Rectal smooth muscle tissue (tissue), 1 donor: ENCODE measurements around the gene NYAP2.

ENCODE experiments used
- H3K27ac ChIP-seq: one replicate; pipeline ENCODE4 v1.7.0; 2013; ENCODE audit warnings: low read depth, low read length, inconsistent platforms
- H3K27me3 ChIP-seq: one replicate; pipeline ENCODE4 v1.7.0; 2013; ENCODE audit warnings: low read length; ENCODE audit not compliant: control insufficient read depth, insufficient read depth
- H3K36me3 ChIP-seq: one replicate; pipeline ENCODE4 v1.7.0; 2013; ENCODE audit warnings: low read length; ENCODE audit not compliant: control insufficient read depth, insufficient read depth
- H3K4me1 ChIP-seq: one replicate; pipeline ENCODE4 v1.7.0; 2013; ENCODE audit warnings: low read length; ENCODE audit not compliant: control insufficient read depth, insufficient read depth
- H3K4me3 ChIP-seq: one replicate; pipeline ENCODE4 v1.7.0; 2013; ENCODE audit warnings: low read length
- H3K9ac ChIP-seq: one replicate; pipeline ENCODE4 v1.7.0; 2013; ENCODE audit warnings: low read length

NYAP2 gene

GRCh38 chr2:225464346-225465025 lies 65.0 kb downstream of the NYAP2 start:
- Histone ChIP-seq H3K36me3 (no peaks in the 10 kb centered on the region), H3K27me3 (no peaks in the 10 kb centered on the region), H3K27ac (no peak overlapping the region), H3K4me3 (peak overlapping the region; percentile 10), H3K9ac (no peak overlapping the region), H3K4me1 (no peaks in the 10 kb centered on the region)

DNA sequence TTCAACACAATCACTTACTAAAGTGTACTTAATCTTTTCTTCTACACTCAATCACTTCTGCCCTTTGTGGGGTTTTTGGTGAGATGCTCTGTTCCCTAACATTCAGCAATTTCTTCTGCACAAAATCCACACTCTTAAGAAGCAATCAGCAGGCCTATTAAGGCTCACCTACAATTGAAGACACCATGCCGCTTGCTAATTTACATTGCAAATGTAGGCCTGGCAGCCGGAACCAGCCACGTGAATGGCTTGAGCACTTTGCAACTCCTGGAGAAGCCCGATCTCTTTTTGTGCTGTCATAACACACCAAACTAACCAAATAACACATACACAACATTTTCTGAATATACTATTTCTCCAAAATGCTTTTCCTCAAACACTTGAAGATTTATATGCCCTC lies 66.3 kb downstream of the NYAP2 start:
- Histone ChIP-seq H3K27ac (no peak overlapping the region), H3K4me3 (no peak overlapping the region), H3K4me1 (no peaks in the 10 kb centered on the region), H3K27me3 (no peaks in the 10 kb centered on the region), H3K36me3 (no peaks in the 10 kb centered on the region), H3K9ac (no peak overlapping the region)

DNA sequence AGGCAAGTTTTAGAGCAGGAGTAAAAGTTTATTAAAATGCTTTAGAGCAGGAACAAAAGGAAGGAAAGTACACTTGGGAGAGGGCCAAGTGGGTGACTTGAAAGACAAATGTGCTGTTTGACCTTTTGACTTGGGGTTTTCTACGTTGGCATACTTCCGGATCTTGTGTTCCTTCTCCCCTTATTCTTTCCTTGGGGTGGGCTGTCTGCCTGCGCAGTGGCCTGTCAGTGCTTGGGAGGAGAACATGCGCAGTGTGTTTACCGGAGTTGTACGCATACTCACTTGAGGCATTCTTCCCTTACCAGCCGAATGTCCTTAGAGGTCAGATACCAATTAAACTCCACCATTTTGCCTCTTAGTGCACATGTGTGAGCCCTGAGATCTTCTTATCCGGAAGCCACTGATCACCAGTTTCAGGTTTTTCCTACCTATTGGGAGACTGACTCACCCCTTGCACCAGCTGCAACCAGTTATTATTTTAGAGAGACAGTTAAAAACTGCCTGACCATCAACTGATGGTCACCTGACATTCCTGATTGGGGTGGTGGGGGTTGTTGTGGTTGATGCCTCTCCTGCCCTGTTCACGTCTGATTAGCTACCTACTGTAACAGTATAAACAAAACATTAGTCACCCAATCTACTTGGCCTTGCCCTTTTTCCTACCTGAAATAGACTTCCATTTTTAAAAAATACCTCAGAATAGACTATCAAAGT lies 67.5 kb downstream of the NYAP2 start:
- H3K27ac ChIP-seq: no peak overlapping the region
- no peaks in the 10 kb centered on the region for H3K4me1 ChIP-seq
- H3K27me3 ChIP-seq: no peaks in the 10 kb centered on the region
- H3K36me3 ChIP-seq: no peaks in the 10 kb centered on the region
- H3K4me3 ChIP-seq: no peak overlapping the region
- no peak overlapping the region for H3K9ac ChIP-seq

- no peak overlapping the region for H3K9ac ChIP-seq
- no peaks in the 10 kb centered on the region for H3K27me3 ChIP-seq
- no peak overlapping the region for H3K4me3 ChIP-seq
- no peak overlapping the region for H3K27ac ChIP-seq
- H3K4me1 ChIP-seq: no peaks in the 10 kb centered on the region
- H3K36me3 ChIP-seq: no peaks in the 10 kb centered on the region
Measured at GRCh38 chr2:225468131-225468530, 68.6 kb downstream of the NYAP2 start.

DNA sequence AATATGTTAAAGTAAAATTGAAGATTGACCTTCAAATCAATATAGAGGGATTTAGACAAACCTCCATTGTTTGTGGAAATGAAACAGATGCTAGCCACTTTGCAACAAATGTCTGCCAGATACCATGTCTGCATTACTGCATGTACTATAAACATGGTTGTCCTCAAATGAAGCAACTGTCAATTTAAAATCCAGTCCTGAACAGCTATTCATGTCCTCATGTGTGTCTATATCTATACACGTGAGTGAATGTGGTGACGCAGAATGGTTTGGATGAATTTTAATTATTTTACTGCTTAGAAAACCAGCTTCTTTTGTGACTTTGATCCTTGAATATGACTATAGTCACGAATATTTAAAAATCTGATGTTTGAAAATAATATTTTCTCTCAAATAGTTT lies 71.5 kb downstream of the NYAP2 start:
- H3K4me3 ChIP-seq: no peak overlapping the region
- no peaks in the 10 kb centered on the region for H3K27me3 ChIP-seq
- no peaks in the 10 kb centered on the region for H3K36me3 ChIP-seq
- no peak overlapping the region for H3K9ac ChIP-seq
- no peak overlapping the region for H3K27ac ChIP-seq
- H3K4me1 ChIP-seq: no peaks in the 10 kb centered on the region

GRCh38 chr2:225471482-225471881 lies 72.0 kb downstream of the NYAP2 start:
- Histone ChIP-seq H3K27ac (no peak overlapping the region), H3K36me3 (no peaks in the 10 kb centered on the region)

DNA sequence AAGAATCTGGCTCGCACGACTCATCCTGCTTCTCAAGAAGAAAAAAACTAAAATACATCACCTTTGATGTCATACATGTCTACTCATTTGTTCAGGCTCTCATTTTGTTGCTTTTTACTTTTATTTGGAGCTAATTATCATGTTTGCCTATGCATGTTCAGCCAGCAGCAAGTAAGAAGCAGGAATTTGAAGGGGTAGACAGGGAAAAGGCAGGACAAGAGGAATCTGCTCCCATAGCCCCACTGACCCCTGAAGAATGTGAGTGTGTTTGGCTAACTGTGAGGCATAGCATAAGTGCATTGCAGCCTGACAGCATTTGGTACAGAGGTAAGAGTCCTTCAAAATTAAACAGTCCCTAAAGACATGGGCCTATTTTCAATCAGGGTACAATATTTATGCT lies 72.7 kb downstream of the NYAP2 start:
- Histone ChIP-seq H3K4me3 (no peak overlapping the region), H3K36me3 (no peaks in the 10 kb centered on the region), H3K27me3 (no peaks in the 10 kb centered on the region), H3K27ac (no peak overlapping the region), H3K4me1 (no peaks in the 10 kb centered on the region), H3K9ac (no peak overlapping the region)

More at GRCh38 chr2:225471482-225471881, 72.0 kb downstream of the NYAP2 start:
- no peaks in the 10 kb centered on the region for H3K4me1 ChIP-seq
- no peaks in the 10 kb centered on the region for H3K27me3 ChIP-seq
- H3K9ac ChIP-seq: no peak overlapping the region
- no peak overlapping the region for H3K4me3 ChIP-seq

DNA sequence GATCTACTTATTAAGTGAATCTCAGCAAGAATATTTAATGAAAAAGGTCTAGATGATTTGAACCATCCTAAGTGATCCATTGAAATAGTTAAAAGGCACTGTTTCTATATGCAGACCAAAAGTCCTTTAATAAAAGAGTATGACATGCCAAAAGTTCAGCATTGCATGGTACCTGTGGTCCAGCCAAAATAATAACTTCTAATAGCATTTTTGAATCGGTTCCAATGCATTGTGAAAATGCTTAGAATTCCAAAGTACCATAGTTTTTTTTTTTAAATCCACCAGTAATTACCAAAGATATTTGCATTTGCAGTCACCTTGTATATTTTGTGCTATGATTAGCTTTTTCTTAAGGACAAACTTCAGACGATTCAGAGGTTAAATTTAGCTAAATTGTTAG lies 79.9 kb downstream of the NYAP2 start:
- Histone ChIP-seq H3K36me3 (no peaks in the 10 kb centered on the region), H3K9ac (no peak overlapping the region), H3K27me3 (no peaks in the 10 kb centered on the region), H3K4me3 (no peak overlapping the region), H3K27ac (no peak overlapping the region), H3K4me1 (no peaks in the 10 kb centered on the region)

DNA sequence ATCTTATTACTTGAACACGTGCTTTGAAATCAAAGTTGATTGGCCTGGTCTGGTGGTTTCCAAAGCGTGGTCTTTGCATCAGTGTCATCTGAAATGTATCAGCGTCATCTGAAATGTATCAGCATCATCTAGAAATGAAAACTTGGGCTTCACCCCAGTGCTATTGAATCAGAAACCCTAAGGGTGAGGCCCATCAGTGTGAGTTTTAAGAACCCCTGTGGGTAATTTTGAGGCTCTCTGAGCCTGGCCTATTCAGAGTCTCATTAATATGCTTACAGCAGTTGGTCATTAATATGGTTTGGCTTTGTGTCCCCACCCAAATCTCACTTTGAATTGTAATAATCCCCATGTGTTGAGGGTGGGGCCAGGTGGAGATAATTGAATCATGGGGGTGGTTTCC lies 85.2 kb downstream of the NYAP2 start:
- no peak overlapping the region for H3K9ac ChIP-seq
- H3K36me3 ChIP-seq: no peaks in the 10 kb centered on the region
- H3K4me1 ChIP-seq: no peaks in the 10 kb centered on the region
- no peaks in the 10 kb centered on the region for H3K27me3 ChIP-seq
- H3K4me3 ChIP-seq: no peak overlapping the region
- no peak overlapping the region for H3K27ac ChIP-seq

- Histone ChIP-seq H3K36me3 (no peaks in the 10 kb centered on the region), H3K4me1 (no peaks in the 10 kb centered on the region), H3K27ac (no peak overlapping the region)
Measured at GRCh38 chr2:225486236-225486635, 86.7 kb downstream of the NYAP2 start.

DNA sequence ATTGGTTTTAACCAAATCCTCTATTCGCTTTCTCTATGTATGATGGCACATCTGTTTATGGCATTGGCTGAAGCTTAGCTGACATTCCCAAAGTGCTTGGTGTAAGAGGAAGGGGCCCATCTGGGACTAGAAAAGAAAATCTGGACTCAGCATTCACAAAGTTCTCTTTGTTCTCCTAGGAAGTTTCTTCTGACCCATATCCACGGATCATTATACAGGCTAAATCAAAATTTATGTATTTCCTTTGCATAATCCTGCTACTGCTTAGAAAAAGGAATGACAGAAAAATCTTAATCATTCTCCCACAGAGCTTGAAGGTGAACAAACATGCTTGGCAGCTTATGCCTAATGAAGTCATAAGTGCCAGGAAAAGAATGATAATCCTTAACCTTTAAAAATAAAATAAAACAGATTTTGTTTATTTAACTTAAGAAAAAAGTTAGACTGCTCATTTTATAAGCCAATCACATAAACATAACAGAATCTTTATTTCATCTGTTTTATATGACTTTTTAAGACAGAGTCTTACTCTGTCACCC lies 88.4 kb downstream of the NYAP2 start:
- no peak overlapping the region for H3K4me3 ChIP-seq
- H3K27me3 ChIP-seq: no peaks in the 10 kb centered on the region
- no peaks in the 10 kb centered on the region for H3K4me1 ChIP-seq
- no peak overlapping the region for H3K9ac ChIP-seq
- no peaks in the 10 kb centered on the region for H3K36me3 ChIP-seq
- H3K27ac ChIP-seq: no peak overlapping the region

More at GRCh38 chr2:225486236-225486635, 86.7 kb downstream of the NYAP2 start:
- H3K9ac ChIP-seq: no peak overlapping the region
- H3K4me3 ChIP-seq: no peak overlapping the region
- H3K27me3 ChIP-seq: no peaks in the 10 kb centered on the region

DNA sequence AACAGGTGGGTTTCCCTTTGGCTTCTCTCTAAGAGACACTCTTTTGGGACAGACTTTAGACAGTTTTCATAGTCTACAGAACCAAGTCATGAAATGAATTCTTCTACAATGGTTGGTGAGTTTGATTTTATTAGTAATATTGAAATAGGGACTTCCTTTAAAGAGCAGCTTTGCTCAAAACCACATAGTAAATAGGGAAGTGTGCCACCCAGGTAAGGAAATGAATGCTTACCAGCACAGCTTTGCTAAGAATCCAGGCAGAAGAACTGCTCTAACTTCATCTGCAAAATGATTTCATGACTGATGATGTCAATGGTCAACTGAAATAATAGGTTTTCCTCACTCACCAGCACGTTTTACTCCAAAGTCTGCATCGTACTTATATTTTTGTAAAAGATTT lies 89.2 kb downstream of the NYAP2 start:
- no peak overlapping the region for H3K27ac ChIP-seq
- H3K4me1 ChIP-seq: no peaks in the 10 kb centered on the region
- H3K36me3 ChIP-seq: no peaks in the 10 kb centered on the region
- no peak overlapping the region for H3K9ac ChIP-seq
- no peaks in the 10 kb centered on the region for H3K27me3 ChIP-seq
- no peak overlapping the region for H3K4me3 ChIP-seq
